GM19099 (cell line): Measurements from ENCODE around the gene GPR87.

Experiments used
- POLR2A ChIP-seq: IDR thresholded peaks from 3 replicates; pipeline ENCODE4 v1.6.1; 2011; ENCODE audit warnings: low read depth; ENCODE audit not compliant: insufficient read length; ENCODE audit errors: extremely low read depth

The GPR87 gene

GRCh38 chr3:151276038-151276686 is 40.5 kb downstream of the GPR87 start:
- TF ChIP-seq POLR2A, result no peak

- TF ChIP-seq POLR2A, result no peak
These were observed 41.5 kb downstream of the GPR87 start for GRCh38 chr3:151275091-151275490.

GRCh38 chr3:151269631-151270030 is 47.0 kb downstream of the GPR87 start:
- no peak for TF ChIP-seq POLR2A

GRCh38 chr3:151268267-151269235 is 48.1 kb downstream of the GPR87 start:
- no peak for TF ChIP-seq POLR2A

- no peak for TF ChIP-seq POLR2A
These were observed 49.6 kb downstream of the GPR87 start for GRCh38 chr3:151267066-151267465.

- TF ChIP-seq POLR2A, result no peak
These were observed 50.8 kb downstream of the GPR87 start for GRCh38 chr3:151265866-151266265.

- TF ChIP-seq POLR2A, result no peak
These were observed 51.5 kb downstream of the GPR87 start for GRCh38 chr3:151265166-151265565.

- TF ChIP-seq POLR2A, result no peak
These were observed 52.0 kb downstream of the GPR87 start for GRCh38 chr3:151264605-151265004.

- TF ChIP-seq POLR2A, result no peak
These were observed 53.6 kb downstream of the GPR87 start for GRCh38 chr3:151262871-151263525.

GRCh38 chr3:151259664-151260063 is 57.0 kb downstream of the GPR87 start:
- no peak for TF ChIP-seq POLR2A

- no peak for TF ChIP-seq POLR2A
These were observed 59.9 kb downstream of the GPR87 start for GRCh38 chr3:151256749-151257148.

GRCh38 chr3:151248772-151249337 is 67.8 kb downstream of the GPR87 start:
- no peak for TF ChIP-seq POLR2A
